Measurements from ENCODE around the gene RAB27B.

The RAB27B gene

DNA sequence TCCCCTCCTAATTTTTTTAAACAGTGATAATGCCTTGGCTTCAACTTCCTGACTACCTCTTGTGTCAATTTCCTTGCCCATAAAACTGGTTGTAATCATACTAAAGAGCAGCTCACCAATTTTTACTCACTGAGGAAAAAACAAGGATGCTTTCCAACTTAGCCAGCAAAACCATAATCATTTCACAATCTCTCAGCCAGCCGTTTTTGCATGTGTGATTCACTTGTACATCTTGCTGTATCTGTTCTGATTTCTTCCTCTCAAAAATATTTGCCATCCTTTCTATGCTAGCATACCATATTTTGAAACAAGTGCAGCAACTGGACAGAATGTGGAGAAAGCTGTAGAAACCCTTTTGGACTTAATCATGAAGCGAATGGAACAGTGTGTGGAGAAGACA lies 60.7 kb downstream of the RAB27B start:
- in situ Hi-C loops (cut with HindIII; ENCODE audit: low sequenced_read_pairs), result no loop called here
- DNase-seq (ENCODE audit: low read depth), result no peak
- H3K4me3 ChIP-seq (ENCODE audit: low read depth, low read length), result no peak overlapping the region
- TF ChIP-seq, protein P1, sequence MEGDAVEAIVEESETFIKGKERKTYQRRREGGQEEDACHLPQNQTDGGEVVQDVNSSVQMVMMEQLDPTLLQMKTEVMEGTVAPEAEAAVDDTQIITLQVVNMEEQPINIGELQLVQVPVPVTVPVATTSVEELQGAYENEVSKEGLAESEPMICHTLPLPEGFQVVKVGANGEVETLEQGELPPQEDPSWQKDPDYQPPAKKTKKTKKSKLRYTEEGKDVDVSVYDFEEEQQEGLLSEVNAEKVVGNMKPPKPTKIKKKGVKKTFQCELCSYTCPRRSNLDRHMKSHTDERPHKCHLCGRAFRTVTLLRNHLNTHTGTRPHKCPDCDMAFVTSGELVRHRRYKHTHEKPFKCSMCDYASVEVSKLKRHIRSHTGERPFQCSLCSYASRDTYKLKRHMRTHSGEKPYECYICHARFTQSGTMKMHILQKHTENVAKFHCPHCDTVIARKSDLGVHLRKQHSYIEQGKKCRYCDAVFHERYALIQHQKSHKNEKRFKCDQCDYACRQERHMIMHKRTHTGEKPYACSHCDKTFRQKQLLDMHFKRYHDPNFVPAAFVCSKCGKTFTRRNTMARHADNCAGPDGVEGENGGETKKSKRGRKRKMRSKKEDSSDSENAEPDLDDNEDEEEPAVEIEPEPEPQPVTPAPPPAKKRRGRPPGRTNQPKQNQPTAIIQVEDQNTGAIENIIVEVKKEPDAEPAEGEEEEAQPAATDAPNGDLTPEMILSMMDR (IDR thresholded peaks at IDR 0.05; ENCODE audit: low read depth, low read length, missing control alignments), result no peak

DNA sequence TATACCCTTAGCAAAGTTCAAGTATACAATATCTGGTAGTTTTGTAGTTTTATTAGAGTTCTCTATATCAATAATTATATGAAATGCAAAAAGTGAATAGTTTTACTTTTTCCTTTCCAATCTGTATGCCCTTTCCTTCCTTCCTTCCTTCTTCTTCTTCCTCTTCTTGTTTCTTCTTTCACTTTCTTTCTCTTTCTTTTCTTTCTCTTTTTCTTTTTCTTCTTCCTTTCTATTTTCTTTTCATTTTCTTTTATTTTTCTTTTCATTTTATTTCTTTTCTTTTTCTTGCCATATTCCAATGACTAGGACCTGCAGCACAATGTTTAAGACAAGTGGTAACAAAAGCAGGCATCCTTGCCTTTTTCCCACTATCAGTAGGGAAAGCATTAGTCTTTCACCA lies 71.2 kb downstream of the RAB27B start:
- TF ChIP-seq, protein P1 (IDR thresholded peaks at IDR 0.05; ENCODE audit: low read depth, low read length, missing control alignments), result no peak
- DNase-seq (ENCODE audit: low read depth), result no peak
- no peak overlapping the region for H3K4me3 ChIP-seq (ENCODE audit: low read depth, low read length)
- in situ Hi-C loops (cut with HindIII; ENCODE audit: low sequenced_read_pairs), result no loop called here

DNA sequence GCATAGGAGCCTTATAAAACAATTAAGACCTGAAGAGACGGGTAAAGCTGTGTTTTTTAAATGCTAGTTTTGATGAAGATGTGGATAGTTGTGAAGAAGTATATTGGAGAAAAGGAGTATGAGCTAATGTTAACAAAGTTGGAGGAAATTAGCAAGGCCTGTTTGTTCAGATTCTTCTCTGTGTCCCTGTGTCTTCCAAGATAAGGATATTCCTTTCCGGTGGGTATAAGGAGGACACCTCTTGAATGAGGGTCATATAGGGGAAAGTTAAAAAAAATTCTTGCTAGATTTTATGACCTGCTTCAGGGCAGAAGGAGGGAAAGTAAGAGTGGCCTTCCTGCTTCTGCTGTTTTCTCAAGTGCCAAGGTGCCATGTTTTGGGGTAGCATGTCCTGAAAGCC lies 72.0 kb downstream of the RAB27B start:
- DNase-seq (ENCODE audit: low read depth), result no peak
- H3K4me3 ChIP-seq (ENCODE audit: low read depth, low read length), result no peak overlapping the region
- in situ Hi-C loops (cut with HindIII; ENCODE audit: low sequenced_read_pairs), result no loop called here
- TF ChIP-seq, protein P1 (IDR thresholded peaks at IDR 0.05; ENCODE audit: low read depth, low read length, missing control alignments), result no peak

DNA sequence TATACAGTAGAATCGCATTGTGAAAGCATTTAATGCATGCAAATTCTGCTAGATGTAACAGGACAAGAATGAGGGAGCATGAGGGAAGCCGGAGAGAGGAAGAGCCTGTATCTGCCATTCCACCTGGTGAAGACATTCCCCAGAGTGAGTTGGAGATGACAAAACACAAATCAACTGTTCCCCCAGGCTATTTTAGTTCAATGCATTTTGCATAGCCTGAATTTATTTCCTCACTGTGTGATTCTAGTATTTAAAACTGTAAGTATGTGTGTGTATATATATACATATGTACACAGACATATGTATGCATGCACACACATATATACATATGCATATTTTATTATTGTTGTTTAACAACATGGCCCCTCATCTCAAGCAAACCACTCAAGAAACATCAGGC lies 76.3 kb downstream of the RAB27B start:
- no peak overlapping the region for H3K4me3 ChIP-seq (ENCODE audit: low read depth, low read length)
- TF ChIP-seq, protein P1 (IDR thresholded peaks at IDR 0.05; ENCODE audit: low read depth, low read length, missing control alignments), result no peak
- DNase-seq (ENCODE audit: low read depth), result no peak
- in situ Hi-C loops (cut with HindIII; ENCODE audit: low sequenced_read_pairs), result no loop called here

DNA sequence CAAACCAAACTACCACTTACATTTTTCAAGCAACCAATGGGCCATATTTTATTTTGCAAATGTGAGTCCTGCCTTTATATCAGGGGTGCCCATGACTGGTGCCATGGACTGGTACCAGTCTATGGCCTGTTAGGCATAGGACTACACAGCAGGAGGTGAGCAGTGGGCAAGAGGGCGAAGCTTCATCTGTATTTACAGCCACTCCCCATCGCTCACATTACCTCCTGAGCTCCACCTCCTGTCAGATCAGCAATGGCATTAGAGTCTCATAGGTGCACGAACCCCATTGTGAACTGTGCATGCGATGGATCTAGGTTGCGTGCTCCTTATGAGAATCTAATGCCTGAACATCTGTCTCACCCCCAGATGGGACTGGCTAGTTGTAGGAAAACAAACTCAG lies 77.4 kb downstream of the RAB27B start:
- no peak overlapping the region for H3K4me3 ChIP-seq (ENCODE audit: low read depth, low read length)
- no peak for DNase-seq (ENCODE audit: low read depth)
- in situ Hi-C loops (cut with HindIII; ENCODE audit: low sequenced_read_pairs), result no loop called here
- TF ChIP-seq, protein P1 (IDR thresholded peaks at IDR 0.05; ENCODE audit: low read depth, low read length, missing control alignments), result no peak

DNA sequence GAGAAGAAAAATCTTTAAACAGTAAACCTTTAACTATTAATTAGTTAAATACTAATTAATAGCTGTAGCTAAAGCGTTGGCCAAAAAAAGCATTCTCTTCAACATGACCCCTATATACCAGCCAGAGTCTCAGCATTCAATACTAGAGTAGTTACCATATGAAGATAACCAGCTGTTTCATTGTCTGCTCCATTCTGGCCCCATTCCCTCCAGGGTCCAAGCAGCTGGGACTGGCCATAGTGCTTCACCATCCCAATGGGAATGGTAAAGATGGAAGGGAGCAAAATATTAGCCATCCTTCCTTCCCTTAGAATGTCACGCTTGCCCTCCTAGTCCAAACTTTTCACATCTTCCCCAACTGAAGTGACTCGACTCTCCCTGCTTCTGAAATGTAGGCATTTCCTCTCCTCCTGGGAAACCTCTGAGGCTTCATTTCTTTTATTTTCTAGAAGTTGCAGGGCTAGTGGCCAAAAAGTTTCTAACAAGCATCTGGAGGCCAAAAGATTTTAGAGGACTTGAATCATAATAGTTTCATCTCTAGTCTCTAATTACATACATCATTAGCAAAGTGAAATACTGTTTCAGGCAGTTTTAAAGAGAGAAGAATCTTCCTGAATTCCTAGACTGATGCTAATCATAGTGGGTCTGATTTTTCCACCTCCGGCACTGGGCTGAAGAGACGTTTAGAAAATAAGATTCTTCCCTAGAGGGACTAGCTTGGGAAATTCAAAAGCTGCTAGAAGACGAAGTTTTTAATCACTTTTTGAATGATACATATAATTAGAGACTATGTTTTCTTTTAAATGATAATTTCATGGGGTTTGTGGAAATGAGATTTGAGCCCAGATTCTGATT lies 78.3 kb downstream of the RAB27B start:
- TF ChIP-seq, protein P1 (IDR thresholded peaks at IDR 0.05; ENCODE audit: low read depth, low read length, missing control alignments), result no peak

More for the DNA sequence above, 78.3 kb downstream of the RAB27B start:
- peak; percentile 8 for DNase-seq (ENCODE audit: low read depth)
- no peak overlapping the region for H3K4me3 ChIP-seq (ENCODE audit: low read depth, low read length)
- in situ Hi-C loops (cut with HindIII; ENCODE audit: low sequenced_read_pairs), result no loop called here
